Measurements from ENCODE around the gene CNGA1.

CNGA1 gene

DNA sequence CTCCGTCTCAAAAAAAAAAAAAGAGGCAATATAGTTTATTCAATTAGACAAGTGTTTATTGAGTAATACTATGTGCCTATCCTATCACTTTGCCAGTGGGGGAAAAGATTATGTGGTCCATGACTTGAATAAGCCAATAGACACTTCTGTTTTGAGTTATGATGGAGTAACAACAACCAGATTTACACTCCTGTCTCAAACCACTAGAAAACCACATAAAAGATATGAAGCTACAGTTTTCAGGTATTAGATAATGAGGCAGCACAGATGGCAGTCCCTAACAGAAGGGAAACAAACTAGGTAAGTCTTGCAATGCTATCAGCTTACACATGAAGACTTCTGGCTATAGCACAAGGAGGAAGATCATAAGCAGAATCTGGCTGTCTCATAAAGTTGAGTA, 124.6 kb downstream of the CNGA1 start:
- no peak for DNase-seq (ENCODE audit: low read depth)

Data from HS-27A (cell line).